ENCODE data around the gene GSG1L.

- no peak for TF ChIP-seq CTCF (IDR thresholded peaks at IDR 0.05)
- TF ChIP-seq POLR2A (IDR thresholded peaks at IDR 0.05), result no peak
These were observed 270.3 kb downstream of the GSG1L start for GRCh38 chr16:27793249-27793622.

Measured in adrenal gland (tissue), 5 donors.